Breast epithelium (tissue), 4 donors: ENCODE results near the gene MUC6. TPM values are rescaled to one million over a fixed set of nuclear protein-coding genes. Genes with fewer than 3 reads are reported as not detected.

Source experiments
- DNase-seq, 2 donors: peaks; one replicate each; pipeline ENCODE4 v3.0.0-alpha.2; 2019; ENCODE audit warnings: low spot score in 2 of 2
- H3K27ac ChIP-seq, 2 donors: fragments of 200-600 bp; sonication (generic) in 1 of 2; one replicate each; pipeline ENCODE4 v1.5.1; 2016 to 2019; ENCODE audit warnings: mild to moderate bottlenecking in 1 of 2
- H3K27me3 ChIP-seq, 2 donors: fragments of 200-600 bp; sonication (generic) in 1 of 2; one replicate each; pipeline versions ENCODE4 v1.5.1 to v1.6.0; 2017 to 2019; ENCODE audit warnings: control low read depth in 1 of 2, mild to moderate bottlenecking in 1 of 2
- H3K36me3 ChIP-seq: fragments of 200-600 bp; one replicate; pipeline ENCODE4 v1.5.1; 2019
- H3K4me1 ChIP-seq, 2 donors: fragments of 200-600 bp; sonication (generic); one replicate each; pipeline ENCODE4 v1.5.1; 2016 to 2019; ENCODE audit warnings: control low read depth in 1 of 2
- H3K4me3 ChIP-seq, 3 donors: fragments of 200-600 bp; sonication (generic); 1 replicate in 2 of 3; 2 replicates in 1 of 3; pipeline ENCODE4 v1.5.1; 2016 to 2019; ENCODE audit warnings: mild to moderate bottlenecking in 3 of 3, moderate library complexity in 2 of 3
- H3K9me3 ChIP-seq, 2 donors: fragments of 200-600 bp; sonication (generic) in 1 of 2; one replicate each; pipeline ENCODE4 v1.5.1; 2016 to 2019; ENCODE audit warnings: control low read depth in 1 of 2
- POLR2A ChIP-seq: fragments of 450-650 bp; IDR thresholded peaks from one replicate; pipeline ENCODE4 v1.6.1; 2016; ENCODE audit warnings: antibody characterized with exemption, mild to moderate bottlenecking, moderate library complexity
- POLR2AphosphoS5 ChIP-seq, 3 donors: sonication (generic); formaldehyde crosslinking; IDR thresholded peaks; one replicate each; pipeline ENCODE4 v1.6.1; 2017; ENCODE audit warnings: antibody characterized with exemption in 3 of 3
- intact Hi-C: fragments of 100-400 bp; cut with DNase I; formaldehyde crosslinking; loops from one replicate; pipeline ENCODE4 v1.15.1; 2023; ENCODE audit warnings: low total_unique reads
- total RNA-seq, 3 donors: library from RNA; depleted of rRNA; stranded (reverse); fragments of >200 nt; gene quantifications; one replicate each; pipeline ENCODE4 v1.1.0, GENCODE V29; 2016
- TF ChIP-seq, protein P1 (sequence below), 3 donors: fragments of 450-650 bp; IDR thresholded peaks; one replicate each; pipeline ENCODE4 v1.5.1; 2016 to 2017; ENCODE audit warnings: antibody characterized with exemption in 3 of 3, mild to moderate bottlenecking in 3 of 3, moderate library complexity in 3 of 3

MUC6 gene
- total RNA-seq, 3 donors from 2014 or later: 1.3 to 1.9 TPM; not detected in 1

DNA sequence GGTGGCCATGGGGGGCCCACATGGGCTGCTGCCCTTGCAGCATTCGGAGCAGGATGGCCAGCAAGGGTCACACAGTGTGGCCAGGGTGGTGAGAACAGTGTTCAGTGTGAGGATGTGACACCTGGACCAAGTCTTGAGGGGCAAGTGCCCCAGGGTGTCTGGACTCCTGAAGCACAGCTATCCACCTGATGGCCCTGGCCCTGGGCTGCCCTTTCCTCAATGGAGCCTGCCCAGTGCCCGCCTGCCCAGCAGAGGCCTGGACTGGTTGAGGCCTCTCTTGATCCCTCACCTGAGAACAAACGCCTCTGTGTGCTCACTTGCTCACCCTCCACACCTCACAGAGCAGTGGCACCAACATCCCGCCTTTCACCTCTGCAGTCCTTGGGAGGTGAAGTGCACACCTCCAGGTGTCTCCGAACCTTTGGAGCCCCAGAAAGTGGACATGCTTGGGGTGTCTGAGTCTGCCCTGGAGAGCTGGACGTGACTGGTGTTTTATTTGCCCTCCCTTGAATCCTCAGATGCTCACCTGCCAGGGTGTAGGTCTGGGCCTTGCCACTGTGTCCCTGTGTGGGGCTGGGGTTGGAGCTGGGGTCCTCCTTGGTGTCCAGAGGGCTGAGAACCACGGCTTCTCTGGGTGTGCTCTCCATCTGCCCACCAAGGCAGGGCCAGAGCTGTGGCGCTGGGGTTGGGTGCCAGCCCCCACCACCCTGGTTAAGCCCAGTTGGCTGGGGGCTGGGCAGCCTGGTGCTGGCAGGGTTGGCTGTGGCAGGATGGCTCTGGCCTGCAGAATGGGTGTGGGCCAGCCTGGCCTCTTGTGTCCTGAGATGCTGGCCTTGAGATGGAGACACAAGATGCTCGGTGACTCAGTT is 34.3 kb upstream of the MUC6 start:
- intact Hi-C loops: no loop called here
- DNase-seq: peak in 1 of 2 donors; percentile 36

DNA sequence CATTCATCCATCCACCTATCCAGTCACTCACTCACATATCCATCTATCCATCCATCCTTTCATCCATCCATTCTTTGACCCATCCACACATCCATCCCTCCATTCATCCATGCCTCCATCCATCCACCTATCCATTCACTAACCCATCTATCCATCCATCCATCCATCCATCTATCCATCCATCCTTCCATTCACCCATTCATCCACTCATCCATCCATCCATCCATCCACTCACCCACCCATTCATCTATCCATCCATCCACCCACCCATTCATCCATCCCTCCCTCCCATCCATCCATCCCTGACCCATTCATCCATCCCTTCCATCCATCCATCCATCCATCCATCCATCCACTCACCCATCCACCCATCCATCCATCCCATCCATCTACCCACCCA is 33.2 kb upstream of the MUC6 start:
- no peak overlapping the region for H3K27ac ChIP-seq
- H3K4me3 ChIP-seq: no peak overlapping the region
- H3K36me3 ChIP-seq: no peaks in the 10 kb centered on the region
- H3K9me3 ChIP-seq: no peaks in the 10 kb centered on the region
- no peak for DNase-seq
- TF ChIP-seq, protein P1, sequence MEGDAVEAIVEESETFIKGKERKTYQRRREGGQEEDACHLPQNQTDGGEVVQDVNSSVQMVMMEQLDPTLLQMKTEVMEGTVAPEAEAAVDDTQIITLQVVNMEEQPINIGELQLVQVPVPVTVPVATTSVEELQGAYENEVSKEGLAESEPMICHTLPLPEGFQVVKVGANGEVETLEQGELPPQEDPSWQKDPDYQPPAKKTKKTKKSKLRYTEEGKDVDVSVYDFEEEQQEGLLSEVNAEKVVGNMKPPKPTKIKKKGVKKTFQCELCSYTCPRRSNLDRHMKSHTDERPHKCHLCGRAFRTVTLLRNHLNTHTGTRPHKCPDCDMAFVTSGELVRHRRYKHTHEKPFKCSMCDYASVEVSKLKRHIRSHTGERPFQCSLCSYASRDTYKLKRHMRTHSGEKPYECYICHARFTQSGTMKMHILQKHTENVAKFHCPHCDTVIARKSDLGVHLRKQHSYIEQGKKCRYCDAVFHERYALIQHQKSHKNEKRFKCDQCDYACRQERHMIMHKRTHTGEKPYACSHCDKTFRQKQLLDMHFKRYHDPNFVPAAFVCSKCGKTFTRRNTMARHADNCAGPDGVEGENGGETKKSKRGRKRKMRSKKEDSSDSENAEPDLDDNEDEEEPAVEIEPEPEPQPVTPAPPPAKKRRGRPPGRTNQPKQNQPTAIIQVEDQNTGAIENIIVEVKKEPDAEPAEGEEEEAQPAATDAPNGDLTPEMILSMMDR (IDR thresholded peaks at IDR 0.05): no peak
- TF ChIP-seq POLR2A: no peak
- TF ChIP-seq POLR2AphosphoS5 (IDR thresholded peaks at IDR 0.05): no peak
- H3K4me1 ChIP-seq: peaks cover 0 to 8% of the 10 kb centered on the region in 2 donors
- intact Hi-C loops: no loop called here
- H3K27me3 ChIP-seq: no peaks in the 10 kb centered on the region

More for the DNA sequence above, 34.3 kb upstream of the MUC6 start:
- no peak overlapping the region for H3K4me3 ChIP-seq
- no peaks in the 10 kb centered on the region for H3K36me3 ChIP-seq
- no peaks in the 10 kb centered on the region for H3K27me3 ChIP-seq
- no peak overlapping the region for H3K27ac ChIP-seq
- TF ChIP-seq, protein P1 (IDR thresholded peaks at IDR 0.05): no peak
- TF ChIP-seq POLR2A (no peak), POLR2AphosphoS5 (IDR thresholded peaks at IDR 0.05) (no peak)
- H3K4me1 ChIP-seq: peaks cover 0 to 8% of the 10 kb centered on the region in 2 donors
- H3K9me3 ChIP-seq: no peaks in the 10 kb centered on the region

DNA sequence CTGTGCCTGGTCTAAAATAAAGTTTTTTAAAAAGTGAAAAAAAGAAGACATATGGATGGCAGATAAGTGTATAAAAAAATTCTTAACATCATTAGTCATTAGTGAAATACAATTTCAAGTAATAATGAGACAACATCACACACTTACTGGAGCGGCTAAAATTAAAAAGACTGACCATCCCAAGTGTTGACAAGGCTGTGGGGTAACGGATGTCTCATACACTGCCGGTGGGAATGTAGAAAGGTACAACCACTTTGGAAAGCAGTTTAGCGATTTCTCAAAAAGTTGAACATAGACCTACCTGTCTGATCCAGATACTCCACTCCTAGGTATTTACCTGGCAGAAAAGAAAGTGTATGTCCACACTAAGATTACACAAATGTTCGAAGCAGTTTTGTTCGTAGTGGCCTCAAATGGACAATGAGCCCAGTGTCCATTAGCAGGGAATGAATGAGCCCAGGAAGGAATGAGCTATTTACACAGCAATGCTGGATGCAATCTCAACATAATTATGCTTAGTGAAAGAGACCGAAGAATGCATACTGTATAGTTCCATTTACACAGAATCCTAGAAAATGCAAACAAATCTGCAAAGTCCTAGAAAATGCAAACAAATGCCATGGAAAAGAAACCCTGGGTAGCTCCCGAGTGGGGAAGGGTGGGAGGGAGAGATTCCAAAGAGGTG is 31.4 kb upstream of the MUC6 start:
- Histone ChIP-seq H3K27ac (no peak overlapping the region), H3K4me3 (no peak overlapping the region), H3K9me3 (no peaks in the 10 kb centered on the region), H3K27me3 (no peaks in the 10 kb centered on the region), H3K36me3 (no peaks in the 10 kb centered on the region), H3K4me1 (no peaks in the 10 kb centered on the region)
- intact Hi-C loops: no loop called here
- DNase-seq: no peak
- TF ChIP-seq, protein P1 (IDR thresholded peaks at IDR 0.05): no peak
- no peak for TF ChIP-seq POLR2A
- TF ChIP-seq POLR2AphosphoS5 (IDR thresholded peaks at IDR 0.05): no peak

DNA sequence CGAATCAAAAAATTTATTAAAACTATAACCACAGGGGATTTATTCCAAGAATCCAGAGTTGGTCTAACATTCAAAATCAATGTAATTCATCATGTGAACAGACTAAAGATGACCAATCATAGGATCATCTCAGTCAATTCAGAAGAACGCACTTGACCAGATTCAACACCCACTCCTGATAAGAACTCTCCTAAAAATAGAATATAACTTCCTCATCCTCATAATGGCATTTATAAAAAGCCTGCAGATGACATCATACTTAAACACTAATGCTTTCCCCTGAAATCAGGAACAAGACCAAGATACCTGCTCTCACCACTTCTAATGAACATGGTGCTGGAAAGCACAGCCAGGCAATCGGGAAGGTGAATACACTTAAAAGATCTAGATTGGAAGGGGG is 27.6 kb upstream of the MUC6 start:
- Histone ChIP-seq H3K27ac (no peak overlapping the region), H3K27me3 (no peaks in the 10 kb centered on the region), H3K36me3 (no peaks in the 10 kb centered on the region), H3K4me3 (no peak overlapping the region), H3K9me3 (peaks cover 0 to 10% of the 10 kb centered on the region in 2 donors), H3K4me1 (no peaks in the 10 kb centered on the region)
- intact Hi-C loops: no loop called here
- DNase-seq: no peak
- TF ChIP-seq POLR2AphosphoS5 (IDR thresholded peaks at IDR 0.05): no peak
- TF ChIP-seq, protein P1 (IDR thresholded peaks at IDR 0.05): no peak
- no peak for TF ChIP-seq POLR2A
